UCSD-AML1 (cell line): ENCODE measurements around the gene PCTP.

ENCODE experiments used
- DNase-seq: peaks from one replicate; lab custom pipeline; 2025; ENCODE audit not compliant: unreplicated experiment; lab: John Stamatoyannopoulos, UW

Gene PCTP

DNA sequence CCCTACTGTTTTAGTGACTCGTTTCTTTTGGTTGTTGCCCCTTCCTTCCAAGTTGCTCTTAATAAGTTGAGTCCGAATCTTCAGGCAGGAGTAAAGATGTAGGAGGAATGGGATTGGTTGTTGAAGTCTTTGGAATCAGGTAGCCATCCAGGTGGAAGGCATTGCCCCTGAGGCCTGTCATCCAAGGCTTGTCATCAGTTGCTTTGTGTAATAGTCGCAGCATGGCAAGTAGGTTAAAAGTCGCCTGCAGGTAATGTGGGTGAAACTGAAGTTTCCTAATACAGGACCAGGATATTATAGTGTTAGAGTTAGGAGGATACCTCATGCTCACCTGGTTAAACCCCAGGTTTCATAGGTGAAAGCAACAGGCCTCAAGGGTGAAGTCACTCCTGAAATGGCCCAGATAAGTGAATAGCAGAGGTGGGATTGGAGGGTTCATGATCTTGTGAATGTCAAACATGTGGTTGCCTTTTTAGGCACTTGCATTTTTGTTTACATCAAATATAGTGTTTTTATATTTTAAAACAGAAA is 934 bp downstream of the PCTP start:
- DNase-seq: no peak

DNA sequence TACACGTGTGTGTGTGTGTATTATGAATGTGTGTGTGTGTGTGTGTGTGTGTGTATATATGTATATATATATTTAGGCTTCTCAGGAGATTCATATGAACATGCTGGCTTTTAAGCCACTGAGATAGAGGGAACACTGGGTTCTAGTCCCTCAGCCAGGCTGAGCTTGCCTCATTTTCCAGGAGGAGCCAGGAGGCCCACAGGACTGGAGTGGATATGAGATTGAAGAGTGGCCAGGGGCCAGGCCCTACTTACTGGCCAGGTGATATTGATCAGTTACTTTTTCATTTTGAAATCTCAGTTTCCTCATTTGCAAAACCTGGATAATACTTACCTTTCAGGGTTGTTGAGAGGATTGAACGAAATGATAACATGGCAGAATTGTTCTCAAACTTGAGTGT is 5.8 kb downstream of the PCTP start:
- DNase-seq: no peak

DNA sequence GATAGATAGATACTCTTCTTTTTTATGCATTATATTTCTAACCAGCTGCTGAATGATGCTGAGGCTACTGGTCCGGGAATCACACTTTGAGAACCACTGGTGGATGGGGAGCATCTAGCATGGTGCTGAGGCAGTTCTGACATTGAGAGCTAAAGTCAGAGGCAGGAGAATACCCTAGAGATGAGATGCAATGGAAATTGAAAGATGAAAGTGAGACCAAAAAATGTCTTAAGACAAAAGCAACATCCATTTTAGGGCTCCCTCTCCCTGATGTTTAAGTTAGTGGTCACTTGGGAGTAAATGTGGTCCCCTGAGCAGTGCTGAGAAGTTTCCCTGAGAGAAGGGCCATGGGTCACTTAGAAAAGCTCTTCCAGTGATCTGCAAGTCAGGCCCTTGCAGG is 6.8 kb downstream of the PCTP start:
- DNase-seq: no peak

DNA sequence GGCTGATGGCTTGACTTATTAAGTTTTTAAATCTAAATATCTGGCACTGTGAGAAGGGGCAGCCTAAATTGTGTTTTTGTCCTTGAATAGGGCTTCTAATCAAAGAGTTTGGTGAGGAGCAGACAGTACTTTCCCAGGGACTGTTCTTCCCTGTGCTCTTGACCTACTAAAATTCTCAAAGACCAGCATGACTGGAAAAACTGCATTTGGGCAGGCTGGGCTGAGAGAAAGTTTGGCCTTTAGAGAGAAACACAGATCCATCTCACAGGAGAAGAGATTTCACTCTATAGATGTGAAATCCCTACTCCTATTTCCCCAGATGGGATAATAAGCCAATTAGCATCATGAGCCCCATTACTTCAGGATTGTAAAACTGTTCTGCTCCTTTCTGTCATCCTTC is 7.3 kb downstream of the PCTP start:
- DNase-seq: no peak

DNA sequence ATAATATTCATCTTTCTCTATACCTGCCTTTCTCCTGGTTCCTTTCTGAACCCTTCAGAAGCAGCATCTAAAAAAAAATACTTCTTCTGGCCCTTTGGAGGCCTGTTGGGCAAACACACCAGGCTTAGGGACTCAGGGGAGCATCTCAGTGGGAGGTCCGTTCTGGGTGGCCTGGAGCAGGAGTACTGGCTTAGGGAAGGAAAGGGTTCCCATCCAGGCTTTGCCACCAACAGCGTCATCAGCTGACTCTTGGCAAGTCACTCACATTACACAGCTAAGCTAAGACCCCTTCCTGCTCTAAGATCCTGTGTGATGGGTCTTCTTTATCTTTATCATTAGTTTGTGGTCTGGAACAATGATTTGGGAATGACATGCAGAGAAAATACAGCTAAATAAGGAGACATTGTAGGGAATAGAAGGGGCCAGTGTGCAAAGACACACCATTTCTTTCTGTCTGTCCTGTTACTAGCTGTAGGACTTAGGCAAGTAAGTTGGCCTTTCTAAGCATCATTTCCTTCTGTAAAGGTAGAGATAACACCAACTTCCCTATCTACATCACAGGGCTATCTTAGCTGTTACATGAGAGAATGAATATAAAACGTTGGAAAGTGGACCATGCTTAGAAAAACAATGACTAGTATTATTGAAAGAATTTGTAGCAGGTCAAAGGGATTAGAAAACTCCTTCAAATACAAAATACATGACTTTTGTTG is 9.9 kb downstream of the PCTP start:
- no peak for DNase-seq

DNA sequence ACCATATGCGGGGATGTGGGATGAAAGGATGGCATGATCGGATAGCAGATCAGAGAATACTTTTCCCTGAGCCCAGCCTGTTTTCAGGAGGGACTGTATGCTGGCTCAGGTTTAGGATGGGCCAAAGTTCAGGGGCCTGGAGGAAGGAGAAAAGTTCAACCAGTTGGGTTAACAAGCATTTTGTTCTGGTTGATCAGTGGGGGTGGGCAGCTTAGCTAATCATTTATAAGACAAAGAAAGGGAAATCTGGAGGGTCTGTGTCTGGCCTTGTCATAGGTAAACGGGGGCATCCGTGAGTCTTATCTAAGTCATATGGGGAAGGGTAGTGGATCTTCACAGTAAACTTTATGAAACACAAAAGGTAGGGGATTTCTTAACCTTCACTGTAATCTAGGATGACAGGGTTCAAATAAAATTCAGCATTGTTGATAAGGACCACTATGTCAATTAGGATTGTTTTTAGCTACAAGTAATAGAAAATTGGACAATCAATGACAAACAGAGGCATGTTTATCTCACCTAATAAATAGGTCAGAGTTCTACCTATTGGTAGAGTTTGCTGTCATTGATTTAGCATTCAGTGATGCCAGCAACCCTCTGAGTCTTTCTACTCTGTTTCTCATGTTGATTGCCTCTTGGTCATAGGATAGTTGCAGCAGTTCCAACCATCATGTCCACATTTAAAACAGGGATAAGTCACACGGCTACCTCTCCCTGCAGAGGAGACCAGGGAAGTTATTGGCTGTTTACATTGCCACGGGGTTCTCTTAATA is 11.4 kb downstream of the PCTP start:
- DNase-seq: no peak

DNA sequence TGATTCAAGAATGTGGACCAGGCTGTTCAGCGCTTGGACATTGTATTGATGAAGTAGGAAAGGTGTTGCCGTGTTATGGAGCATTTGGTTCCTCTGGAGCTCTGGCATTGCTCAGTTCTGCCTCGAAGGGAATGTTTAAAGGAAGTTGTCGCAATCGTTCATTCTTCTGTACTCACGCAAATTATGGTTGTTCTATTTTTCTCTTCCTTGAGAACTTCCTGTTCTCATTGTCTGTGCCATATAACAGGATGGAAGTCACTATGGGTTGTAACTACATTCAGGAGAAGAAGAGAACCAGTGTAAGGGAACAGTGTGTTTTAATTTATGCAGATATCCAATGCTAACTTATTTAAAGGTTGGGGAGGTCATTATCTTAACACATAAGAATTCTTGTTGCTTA is 13.0 kb downstream of the PCTP start:
- DNase-seq: no peak

DNA sequence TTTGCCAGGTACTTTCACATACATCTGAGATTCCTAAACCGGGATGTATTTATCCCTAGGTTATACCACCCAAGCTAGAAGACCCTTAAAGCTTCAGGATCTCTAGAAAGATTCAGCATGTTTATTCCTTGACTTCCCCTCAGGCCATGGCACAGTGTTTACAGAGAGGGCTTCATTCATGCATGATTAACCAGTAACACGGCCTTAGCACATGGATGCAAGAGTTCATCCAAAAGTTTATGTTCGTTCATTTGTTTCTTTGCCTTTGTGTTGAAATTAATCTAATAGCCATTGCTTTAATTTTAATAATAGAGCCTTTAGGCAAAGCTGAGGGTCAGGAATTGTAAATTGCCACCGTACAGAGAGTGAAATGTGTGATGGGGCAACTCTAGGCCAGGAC is 13.8 kb downstream of the PCTP start:
- DNase-seq: no peak

DNA sequence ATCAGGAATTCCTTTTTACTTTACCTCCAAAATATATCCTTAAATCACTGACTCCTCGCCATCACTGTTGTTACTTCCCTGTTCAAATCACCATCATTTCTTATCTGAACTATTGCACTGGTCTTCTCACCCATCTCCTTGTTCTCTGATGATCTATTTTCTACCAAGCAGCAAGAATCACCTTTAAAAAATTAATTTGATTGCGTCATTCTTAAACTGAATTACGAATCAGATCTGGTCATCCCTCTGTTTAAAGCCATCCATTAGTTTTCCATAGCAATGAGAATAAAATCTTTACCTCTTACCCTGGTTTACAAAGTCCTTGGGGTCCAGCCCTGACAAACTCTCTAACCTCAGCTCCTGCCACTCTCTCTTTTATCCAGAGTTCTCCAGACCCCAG is 14.6 kb downstream of the PCTP start:
- no peak for DNase-seq

DNA sequence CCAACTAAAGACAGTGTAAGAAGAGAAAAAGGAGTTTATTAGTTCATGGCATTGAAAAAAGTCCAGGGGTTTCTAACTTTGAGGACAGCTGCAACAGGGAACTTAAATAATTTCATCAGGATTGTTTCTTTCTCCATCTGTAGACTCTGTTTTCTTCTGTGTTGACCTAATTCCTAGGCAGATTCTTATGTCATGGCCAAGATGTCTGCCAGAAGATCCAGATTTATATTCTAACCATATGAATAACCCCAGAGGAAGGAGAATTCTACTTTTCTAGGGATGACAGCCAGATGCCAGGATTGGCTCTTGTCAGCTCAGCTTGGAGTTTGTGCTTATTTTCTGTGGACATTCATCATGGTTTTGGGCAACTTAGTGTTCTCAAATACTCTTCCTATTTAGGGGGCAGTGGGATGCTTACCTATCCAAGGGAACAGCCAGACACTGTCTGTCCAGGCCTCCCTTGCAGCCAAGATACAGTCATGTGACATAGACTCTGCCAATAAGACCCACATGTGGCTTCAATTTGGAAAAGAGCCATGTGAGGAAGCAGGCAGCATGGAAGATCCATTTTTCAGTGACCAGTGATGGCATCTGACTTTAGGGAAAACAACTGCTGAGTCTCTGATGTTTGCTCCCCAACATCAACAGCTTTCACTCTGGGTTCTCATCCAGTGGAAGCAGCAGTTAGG is 18.2 kb downstream of the PCTP start:
- DNase-seq: no peak

DNA sequence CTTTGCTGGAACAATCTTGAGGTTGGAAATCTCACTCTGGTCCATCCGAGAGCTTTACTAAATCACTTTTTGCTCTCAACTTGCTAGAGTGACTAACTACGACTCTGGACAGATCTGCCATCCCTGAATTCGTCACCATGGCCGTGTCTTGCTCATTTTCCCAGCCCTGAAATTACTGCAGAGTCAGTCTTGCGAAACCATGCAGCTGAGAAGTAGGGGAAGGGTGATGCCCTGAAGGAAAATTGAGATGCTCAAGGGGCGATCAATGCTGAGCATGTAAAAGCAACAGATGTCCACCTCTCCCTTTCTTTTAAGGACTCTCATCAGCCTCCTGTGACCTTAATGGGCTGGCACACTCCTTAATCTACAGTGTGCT is 18.8 kb downstream of the PCTP start:
- no peak for DNase-seq

DNA sequence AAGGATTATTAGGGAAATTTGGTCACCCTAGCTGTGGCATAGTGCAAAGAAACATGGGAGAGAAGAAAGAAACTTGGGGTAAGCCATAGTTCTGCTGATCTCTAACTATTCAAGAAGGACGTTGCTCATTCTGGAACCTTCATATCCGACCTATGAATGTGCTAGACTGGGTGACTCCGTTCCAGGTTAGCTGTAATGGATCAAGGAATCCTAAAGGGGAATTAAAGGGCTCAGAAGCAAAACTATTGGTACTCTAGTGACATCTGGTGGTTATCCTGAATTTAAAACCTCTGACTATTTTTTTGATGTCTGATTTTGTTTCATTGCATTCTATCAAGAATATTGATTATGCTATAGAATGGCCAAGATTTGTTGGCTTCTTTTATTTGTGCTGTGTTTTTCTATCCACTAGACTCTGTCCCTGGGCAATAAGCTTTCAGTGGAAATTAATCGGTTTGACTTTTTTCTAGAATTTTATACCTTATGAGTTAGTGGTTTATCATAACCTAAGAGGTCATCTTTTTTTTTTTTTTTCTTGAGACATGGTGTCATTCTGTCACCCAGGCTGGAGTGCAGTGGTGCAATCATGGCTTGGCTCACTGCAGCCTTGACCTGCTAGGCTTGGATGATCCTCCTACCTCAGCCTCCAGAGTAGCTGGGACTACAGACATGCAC is 19.5 kb downstream of the PCTP start:
- DNase-seq: no peak

DNA sequence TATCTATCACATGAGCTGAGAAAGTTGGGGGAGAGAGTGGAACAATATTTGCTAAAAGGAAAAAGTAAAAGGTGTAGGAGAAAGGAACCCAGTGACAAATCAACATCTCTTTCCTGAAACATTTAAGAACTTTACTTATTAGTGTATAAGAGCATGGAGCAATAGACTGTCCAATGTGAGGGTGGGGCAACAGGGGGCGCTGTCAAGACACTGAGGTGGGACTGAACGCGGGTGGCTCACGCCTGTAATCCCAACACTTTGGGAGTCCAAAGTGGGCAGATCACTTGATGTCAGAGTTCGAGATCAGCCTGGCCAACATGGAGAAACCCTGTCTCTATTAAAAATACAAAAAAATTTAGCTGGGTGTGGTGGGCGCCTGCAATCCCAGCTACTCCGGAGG is 21.2 kb downstream of the PCTP start:
- DNase-seq: no peak

DNA sequence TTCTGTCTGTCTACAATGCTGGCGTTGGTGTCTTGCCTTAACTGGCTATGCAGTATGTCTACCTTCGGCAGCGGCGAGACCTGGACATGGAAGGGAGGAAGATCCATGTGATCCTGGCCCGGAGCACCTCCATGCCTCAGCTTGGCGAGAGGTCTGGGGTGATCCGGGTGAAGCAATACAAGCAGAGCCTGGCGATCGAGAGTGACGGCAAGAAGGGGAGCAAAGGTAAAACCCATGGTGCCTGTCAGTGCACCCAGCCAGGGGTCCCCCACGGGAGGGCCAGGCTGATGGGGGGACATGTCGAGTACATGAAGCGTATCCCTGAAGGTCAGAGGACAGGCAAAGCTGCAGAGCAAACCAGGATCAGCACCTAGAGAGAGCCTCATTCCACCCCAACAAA is 22.8 kb downstream of the PCTP start:
- DNase-seq: no peak

DNA sequence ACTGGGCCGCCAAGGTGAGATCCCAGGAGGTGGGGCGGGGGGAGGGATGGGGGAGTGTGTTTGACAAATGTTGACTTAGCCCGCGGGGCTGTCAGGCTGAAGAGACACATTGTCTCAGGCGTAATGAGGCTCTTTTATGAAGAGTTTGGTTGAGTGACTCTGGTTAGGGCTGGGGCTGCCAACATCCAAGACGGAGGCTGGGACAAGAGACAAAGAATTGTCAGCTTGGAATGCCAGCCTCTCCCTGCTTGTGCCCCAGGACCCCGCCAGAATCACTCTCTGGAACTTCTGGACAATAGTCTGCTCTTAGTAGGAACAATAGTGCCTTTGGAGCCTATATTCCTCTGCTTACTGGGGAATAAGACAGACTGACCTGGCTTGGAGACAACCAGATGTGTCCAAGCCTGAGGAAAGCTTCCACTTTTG is 24.0 kb downstream of the PCTP start:
- DNase-seq: no peak

DNA sequence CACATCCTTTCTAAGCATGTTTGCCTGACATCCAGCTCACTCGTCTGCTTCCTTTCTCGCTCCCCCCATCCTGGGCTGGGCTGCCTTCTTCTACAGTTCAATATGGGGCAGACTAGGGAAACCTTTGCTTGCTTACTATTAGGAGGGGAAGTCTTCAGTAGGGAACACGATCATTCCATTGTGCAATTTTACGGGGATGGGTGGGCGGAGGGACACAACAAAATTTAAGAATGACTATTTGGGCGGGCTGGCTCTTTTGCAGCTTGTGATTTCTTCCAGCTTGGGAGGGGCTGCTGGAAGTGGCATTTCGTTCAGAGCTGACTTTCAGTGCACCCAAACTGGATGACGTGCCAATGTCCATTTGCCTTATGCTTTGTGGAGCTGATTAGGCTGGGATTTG is 25.4 kb downstream of the PCTP start:
- no peak for DNase-seq

DNA sequence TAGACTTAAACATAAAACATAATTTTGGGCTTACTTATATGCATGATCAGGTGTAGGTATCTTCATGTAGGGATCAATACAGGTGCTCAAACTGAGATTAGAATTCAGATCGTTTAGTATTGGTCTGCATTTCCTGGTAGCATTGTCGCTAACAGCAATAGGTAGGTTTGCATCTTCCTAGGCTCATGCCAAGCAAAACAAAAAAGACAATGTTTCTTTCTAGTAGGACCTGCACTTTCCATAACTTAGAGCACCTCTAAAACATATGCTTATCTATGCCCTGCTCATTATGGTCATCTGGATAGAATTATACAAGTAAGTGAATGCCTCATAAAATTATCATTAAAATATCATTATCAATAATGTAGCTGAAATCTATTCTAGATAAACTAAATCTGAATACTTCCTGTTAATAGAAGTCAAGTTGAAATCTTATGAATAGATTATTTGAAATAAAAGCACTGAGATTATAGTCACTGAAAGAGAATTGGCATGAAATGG is 26.7 kb downstream of the PCTP start:
- no peak for DNase-seq

DNA sequence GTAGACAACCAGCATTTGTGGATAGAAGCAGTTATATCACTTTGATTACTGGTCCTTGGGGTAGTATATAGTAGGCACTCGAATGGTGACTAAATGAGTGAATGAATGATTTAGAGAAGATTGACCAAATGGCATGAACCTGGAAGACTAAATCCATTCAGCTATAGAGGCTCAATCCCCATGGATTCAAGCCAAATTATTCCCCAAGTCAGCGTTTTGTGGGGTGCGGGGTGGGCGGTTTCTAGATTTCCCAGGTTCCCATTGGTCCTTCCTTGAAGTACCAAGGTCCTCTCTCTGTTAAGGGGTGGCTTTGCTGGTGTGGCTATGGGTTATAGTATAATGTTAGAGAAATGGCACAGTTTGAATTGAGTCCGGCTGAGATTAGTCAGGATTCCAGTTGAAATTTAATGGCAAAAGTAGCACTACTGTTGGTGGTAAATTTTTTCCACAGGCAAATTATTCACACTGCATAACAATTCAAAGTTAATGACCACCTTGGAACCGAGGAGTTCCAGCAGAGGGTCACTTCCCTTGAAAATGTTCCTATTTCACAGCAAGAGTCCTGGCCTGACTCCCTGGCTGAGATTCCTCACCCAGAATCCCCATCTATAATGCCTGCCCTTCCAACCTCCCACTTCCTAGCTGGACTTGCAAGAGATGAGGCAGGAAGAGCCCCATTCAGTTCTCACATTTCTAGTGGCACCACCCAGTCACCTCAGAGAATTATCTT is 27.7 kb downstream of the PCTP start:
- no peak for DNase-seq

DNA sequence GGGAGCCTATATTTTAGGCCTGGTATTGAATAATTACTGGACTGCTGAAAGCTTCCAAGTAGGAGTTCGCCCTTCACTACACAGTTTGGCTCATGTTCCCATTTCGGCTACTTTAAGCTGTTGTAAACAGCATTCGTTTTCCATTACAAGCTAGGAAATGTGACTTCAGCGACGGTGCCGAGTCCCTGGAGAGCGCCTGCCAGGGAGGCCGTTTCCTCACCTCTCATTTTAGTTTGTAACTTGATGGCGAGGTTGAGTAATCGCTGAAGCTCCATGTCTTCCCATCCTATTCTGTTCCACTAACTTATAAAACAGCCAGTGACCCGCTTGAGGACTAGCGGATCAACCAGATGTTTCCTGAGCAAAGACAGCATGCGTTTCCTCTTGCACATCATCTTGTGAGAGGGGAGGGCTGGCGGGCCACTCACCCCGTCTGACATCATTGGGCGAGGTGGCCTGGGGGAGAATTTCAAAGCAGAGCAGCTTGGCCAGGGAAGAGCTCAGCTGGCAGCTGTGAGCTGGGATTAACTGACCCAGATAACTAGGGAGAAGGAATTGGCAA is 32.9 kb downstream of the PCTP start:
- DNase-seq: peak; percentile 26

DNA sequence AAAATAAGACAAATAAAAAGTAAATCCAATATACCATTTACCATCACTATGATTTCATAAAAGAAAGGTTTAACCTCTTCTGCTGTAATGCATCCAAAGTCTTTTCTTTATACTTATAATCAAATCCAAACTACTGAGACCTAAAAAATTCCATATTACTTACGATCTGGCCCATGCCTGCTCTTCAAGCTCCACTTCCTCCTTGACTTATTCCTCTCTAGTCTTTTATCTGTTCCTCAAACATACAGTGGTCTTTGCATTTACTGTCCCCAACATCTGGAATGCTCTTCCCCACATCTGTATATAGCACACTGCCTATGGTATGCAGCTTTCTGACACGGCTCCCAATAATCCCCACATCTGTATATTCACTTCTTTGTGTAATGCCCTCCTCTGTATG is 33.8 kb downstream of the PCTP start:
- DNase-seq: no peak
